Trophoblast cell (in vitro differentiated cells and primary cell): ENCODE results near the gene RCC2.
"Not testable (repeated sequence)": the region's sequence is repeated elsewhere in the genome, so short reads cannot be mapped to it uniquely, and the experiment has no call there.

Source experiments
- DNase-seq, 2 donors: peaks; one replicate each; pipeline ENCODE4 v3.0.0-alpha.2; 2016
- H2AFZ ChIP-seq: 2 replicates; pipeline ENCODE4 v1.6.1; 2013; ENCODE audit warnings: low read length, moderate library complexity, mild to moderate bottlenecking; ENCODE audit not compliant: insufficient read depth, poor library complexity
- H2AK5ac ChIP-seq: 2 replicates; pipeline ENCODE4 v1.6.1; 2013; ENCODE audit warnings: mild to moderate bottlenecking, low read length
- H2BK120ac ChIP-seq: 2 replicates; pipeline ENCODE4 v1.6.1; 2013; ENCODE audit warnings: low read length, mild to moderate bottlenecking, moderate library complexity; ENCODE audit not compliant: insufficient read depth, poor library complexity
- H2BK12ac ChIP-seq: 2 replicates; pipeline ENCODE4 v1.6.1; 2013; ENCODE audit warnings: mild to moderate bottlenecking, low read length, moderate library complexity
- H2BK5ac ChIP-seq: 2 replicates; pipeline ENCODE4 v1.6.1; 2013; ENCODE audit warnings: low read length, low read depth, moderate library complexity, mild to moderate bottlenecking; ENCODE audit not compliant: poor library complexity
- H3K14ac ChIP-seq: 2 replicates; pipeline ENCODE4 v1.6.1; 2013; ENCODE audit warnings: mild to moderate bottlenecking, low read length
- H3K18ac ChIP-seq: 2 replicates; pipeline ENCODE4 v1.6.1; 2013; ENCODE audit warnings: mild to moderate bottlenecking, low read length
- H3K23ac ChIP-seq: 2 replicates; pipeline ENCODE4 v1.6.1; 2013; ENCODE audit warnings: low read length
- H3K27ac ChIP-seq: 2 replicates; pipeline ENCODE4 v1.5.1; 2013; ENCODE audit warnings: low read depth, mild to moderate bottlenecking, inconsistent platforms, low read length, moderate library complexity
- H3K27me3 ChIP-seq: 2 replicates; pipeline ENCODE4 v1.6.1; 2013; ENCODE audit warnings: inconsistent platforms, mild to moderate bottlenecking, low read length, moderate library complexity; ENCODE audit not compliant: insufficient read depth
- H3K36me3 ChIP-seq, 2 experiments: 1 replicate in 1 of 2; 2 replicates in 1 of 2; pipeline ENCODE4 v1.6.1; 2013; ENCODE audit warnings: low read length in 2 of 2, mild to moderate bottlenecking in 2 of 2, moderate library complexity in 1 of 2; ENCODE audit not compliant: insufficient read depth in 2 of 2, control insufficient read depth in 1 of 2
- H3K4ac ChIP-seq: 2 replicates; pipeline ENCODE4 v1.6.1; 2013; ENCODE audit warnings: low read depth, mild to moderate bottlenecking, low read length, moderate library complexity
- H3K4me1 ChIP-seq, 2 experiments: 1 replicate in 1 of 2; 2 replicates in 1 of 2; pipeline ENCODE4 v1.6.1; 2013; ENCODE audit warnings: low read length in 2 of 2, mild to moderate bottlenecking in 2 of 2, moderate library complexity in 1 of 2; ENCODE audit not compliant: insufficient read depth in 2 of 2, control insufficient read depth in 1 of 2
- H3K4me2 ChIP-seq: 2 replicates; pipeline ENCODE4 v1.6.1; 2013; ENCODE audit warnings: inconsistent platforms, mild to moderate bottlenecking, low read length, moderate library complexity
- H3K4me3 ChIP-seq: 2 replicates; pipeline ENCODE4 v1.5.1; 2013; ENCODE audit warnings: mild to moderate bottlenecking, low read depth, low read length, inconsistent platforms
- H3K79me1 ChIP-seq: one replicate; pipeline ENCODE4 v1.6.1; 2013; ENCODE audit warnings: low read length
- H3K79me2 ChIP-seq: 2 replicates; pipeline ENCODE4 v1.6.1; 2013; ENCODE audit warnings: low read length, mild to moderate bottlenecking; ENCODE audit not compliant: control insufficient read depth, insufficient read depth, poor library complexity
- H3K9ac ChIP-seq: 2 replicates; pipeline ENCODE4 v1.6.1; 2013; ENCODE audit warnings: mild to moderate bottlenecking, low read length
- H3K9me3 ChIP-seq: 2 replicates; pipeline ENCODE4 v1.6.1; 2013; ENCODE audit warnings: low read depth, mild to moderate bottlenecking, control low read depth, inconsistent platforms, low read length; ENCODE audit not compliant: insufficient read depth
- H4K12ac ChIP-seq: 2 replicates; pipeline ENCODE4 v1.6.1; 2013; ENCODE audit warnings: low read depth, mild to moderate bottlenecking, low read length, moderate library complexity
- H4K8ac ChIP-seq: 2 replicates; pipeline ENCODE4 v1.6.1; 2013; ENCODE audit warnings: low read depth, mild to moderate bottlenecking, low read length, moderate library complexity
- H4K91ac ChIP-seq: one replicate; pipeline ENCODE4 v1.6.1; 2013; ENCODE audit warnings: low read depth, mild to moderate bottlenecking, low read length, moderate library complexity
- WGBS: extraction: QIAGEN DNeasy Blood & Tissue Kit; methylation state at CpG from one replicate; pipeline ENCODE4 v1.1.7; 2013; ENCODE audit warnings: missing lambda C conversion rate; ENCODE audit not compliant: insufficient read length, insufficient coverage; ENCODE audit errors: extremely low coverage; 5-methylcytosine and 5-hydroxymethylcytosine counted together

Gene RCC2

GRCh38 chr1:17471393-17471792 lies 31.9 kb upstream of the RCC2 start:
- no peak overlapping the region for H3K4me2 ChIP-seq

GRCh38 chr1:17470021-17470799 lies 30.7 kb upstream of the RCC2 start:
- H3K9ac ChIP-seq = no peak overlapping the region
- H2AFZ ChIP-seq = no peak overlapping the region
- no peak overlapping the region for H4K91ac ChIP-seq
- no peak overlapping the region for H3K14ac ChIP-seq
- no peaks in the 10 kb centered on the region for H3K36me3 ChIP-seq
- H3K23ac ChIP-seq = no peak overlapping the region
- H3K79me2 ChIP-seq = no peaks in the 10 kb centered on the region
- no peak overlapping the region for H2BK12ac ChIP-seq
- H4K8ac ChIP-seq = no peak overlapping the region
- DNase-seq = no peak
- no peaks in the 10 kb centered on the region for H3K27me3 ChIP-seq
- no CpG with 5 or more reads among the region's 11 CpGs for WGBS
- no peaks in the 10 kb centered on the region for H3K4me1 ChIP-seq
- H3K18ac ChIP-seq = no peak overlapping the region
- H2AK5ac ChIP-seq = no peak overlapping the region
- no peak overlapping the region for H3K27ac ChIP-seq
- H2BK5ac ChIP-seq = no peak overlapping the region
- H3K79me1 ChIP-seq = no peaks in the 10 kb centered on the region
- no peaks in the 10 kb centered on the region for H3K9me3 ChIP-seq
- no peak overlapping the region for H3K4me2 ChIP-seq
- no peak overlapping the region for H2BK120ac ChIP-seq
- no peak overlapping the region for H3K4me3 ChIP-seq
- H4K12ac ChIP-seq = no peak overlapping the region
- H3K4ac ChIP-seq = no peak overlapping the region

More at GRCh38 chr1:17471393-17471792, 31.9 kb upstream of the RCC2 start:
- no CpG with 5 or more reads among the region's 2 CpGs for WGBS
- Histone ChIP-seq H3K27ac (no peak overlapping the region), H2AK5ac (no peak overlapping the region), H4K91ac (no peak overlapping the region), H4K8ac (no peak overlapping the region), H2BK12ac (no peak overlapping the region), H3K14ac (no peak overlapping the region), H3K27me3 (no peaks in the 10 kb centered on the region), H3K23ac (no peak overlapping the region), H3K9me3 (no peaks in the 10 kb centered on the region), H3K79me1 (no peaks in the 10 kb centered on the region), H3K9ac (no peak overlapping the region), H2AFZ (no peak overlapping the region), H3K18ac (no peak overlapping the region), H3K4ac (no peak overlapping the region), H3K36me3 (no peaks in the 10 kb centered on the region), H2BK120ac (no peak overlapping the region), H4K12ac (no peak overlapping the region), H2BK5ac (no peak overlapping the region), H3K4me3 (no peak overlapping the region), H3K79me2 (no peaks in the 10 kb centered on the region), H3K4me1 (peaks cover 6% of the 10 kb centered on the region in 2 experiments)
- DNase-seq = no peak

GRCh38 chr1:17468357-17469265 lies 29.1 kb upstream of the RCC2 start:
- no CpG with 5 or more reads among the region's 16 CpGs for WGBS
- not testable (repeated sequence) for H3K9ac ChIP-seq, H2AK5ac ChIP-seq, H2BK120ac ChIP-seq, H3K9me3 ChIP-seq, H3K27ac ChIP-seq, H3K4me2 ChIP-seq, H3K23ac ChIP-seq, H4K12ac ChIP-seq, H3K14ac ChIP-seq, H3K4me3 ChIP-seq, H4K91ac ChIP-seq, H3K79me1 ChIP-seq, H3K79me2 ChIP-seq, H3K36me3 ChIP-seq, H4K8ac ChIP-seq, H3K4me1 ChIP-seq, H3K27me3 ChIP-seq, H2BK5ac ChIP-seq, H3K18ac ChIP-seq, H2BK12ac ChIP-seq, H2AFZ ChIP-seq, H3K4ac ChIP-seq
- DNase-seq = peak; percentile 93

GRCh38 chr1:17466359-17466758 lies 26.9 kb upstream of the RCC2 start:
- WGBS = no CpG with 5 or more reads among the region's 6 CpGs
- H4K91ac ChIP-seq = no peak overlapping the region
- DNase-seq = no peak
- H3K4ac ChIP-seq = no peak overlapping the region
- no peak overlapping the region for H3K9ac ChIP-seq
- H3K79me2 ChIP-seq = no peaks in the 10 kb centered on the region
- H3K27ac ChIP-seq = no peak overlapping the region
- H3K23ac ChIP-seq = no peak overlapping the region
- no peak overlapping the region for H2BK5ac ChIP-seq
- no peak overlapping the region for H4K12ac ChIP-seq
- H2AK5ac ChIP-seq = no peak overlapping the region
- H3K27me3 ChIP-seq = no peaks in the 10 kb centered on the region
- H3K4me1 ChIP-seq = no peaks in the 10 kb centered on the region
- H3K4me2 ChIP-seq = no peak overlapping the region
- no peak overlapping the region for H2AFZ ChIP-seq
- H3K4me3 ChIP-seq = no peak overlapping the region
- H3K36me3 ChIP-seq = no peaks in the 10 kb centered on the region
- no peak overlapping the region for H2BK12ac ChIP-seq
- H3K18ac ChIP-seq = no peak overlapping the region
- no peaks in the 10 kb centered on the region for H3K9me3 ChIP-seq
- no peak overlapping the region for H2BK120ac ChIP-seq
- H3K79me1 ChIP-seq = no peaks in the 10 kb centered on the region
- no peak overlapping the region for H4K8ac ChIP-seq
- no peak overlapping the region for H3K14ac ChIP-seq
